ENCODE results near the gene KIF3A.

GRCh38 chr5:132774896-132775295 lies 37.5 kb upstream of the KIF3A start:
- TF ChIP-seq EZH2 (IDR thresholded peaks at IDR 0.05; ENCODE audit: borderline replicate concordance, low read depth, low read length, severe bottlenecking) (no peak), CTCF (IDR thresholded peaks at IDR 0.05; ENCODE audit: borderline replicate concordance, extremely low read depth, low read length, poor library complexity, severe bottlenecking) (no peak)
